CD4-positive, alpha-beta T cell treated with Interleukin-21 for 1 hour (primary cell): ENCODE results near the gene RTL3.
"Not testable (repeated sequence)": the region's sequence is repeated elsewhere in the genome, so short reads cannot be mapped to it uniquely, and the experiment has no call there.

Source experiments
- DNase-seq: peaks from one replicate; pipeline ENCODE4 v3.0.0-alpha.2; 2020

Gene RTL3

GRCh38 chrX:78658845-78659744, at the start of gene RTL3:
Gene RTL3 (minus strand): TSS chrX:78659328. CDS start chrX:78658420, 908 bp downstream.
- DNase-seq = no peak

- DNase-seq = no peak
Measured at GRCh38 chrX:78708816-78709215, 49.7 kb upstream of the RTL3 start.

GRCh38 chrX:78708262-78708661, 49.1 kb upstream of the RTL3 start:
- DNase-seq = no peak

- no peak for DNase-seq
Measured at GRCh38 chrX:78706071-78706470, 46.9 kb upstream of the RTL3 start.

GRCh38 chrX:78693536-78693935, 34.4 kb upstream of the RTL3 start:
- no peak for DNase-seq

- DNase-seq = no peak
Measured at GRCh38 chrX:78693012-78693411, 33.9 kb upstream of the RTL3 start.

GRCh38 chrX:78687586-78687985, 28.5 kb upstream of the RTL3 start:
- DNase-seq = no peak

- no peak for DNase-seq
Measured at GRCh38 chrX:78673246-78673645, 14.1 kb upstream of the RTL3 start.

- no peak for DNase-seq
Measured at GRCh38 chrX:78665342-78665741, 6.2 kb upstream of the RTL3 start.

- DNase-seq = no peak
Measured at GRCh38 chrX:78661836-78662235, 2.7 kb upstream of the RTL3 start.

- DNase-seq = no peak
Measured at GRCh38 chrX:78659955-78660354, 827 bp upstream of the RTL3 start.

- DNase-seq = no peak
Measured at GRCh38 chrX:78658414-78658813, 714 bp downstream of the RTL3 start.

- DNase-seq = no peak
Measured at GRCh38 chrX:78655642-78656041, 3.5 kb downstream of the RTL3 start.

- DNase-seq = no peak
Measured at GRCh38 chrX:78653118-78653822, 5.9 kb downstream of the RTL3 start.

- DNase-seq = peak; percentile 15
Measured at GRCh38 chrX:78650906-78651437, 8.2 kb downstream of the RTL3 start.

- peak; percentile 19 for DNase-seq
Measured at GRCh38 chrX:78643874-78644273, 15.3 kb downstream of the RTL3 start.

GRCh38 chrX:78643096-78643495, 16.0 kb downstream of the RTL3 start:
- no peak for DNase-seq

- not testable (repeated sequence) for DNase-seq
Measured at GRCh38 chrX:78636096-78636495, 23.0 kb downstream of the RTL3 start.

- DNase-seq = no peak
Measured at GRCh38 chrX:78624962-78625909, 33.9 kb downstream of the RTL3 start.

GRCh38 chrX:78624426-78624825, 34.7 kb downstream of the RTL3 start:
- no peak for DNase-seq

- DNase-seq = no peak
Measured at GRCh38 chrX:78622831-78623230, 36.3 kb downstream of the RTL3 start.

GRCh38 chrX:78619834-78620233, 39.3 kb downstream of the RTL3 start:
- DNase-seq = no peak

GRCh38 chrX:78618987-78619386, 40.1 kb downstream of the RTL3 start:
- no peak for DNase-seq
